Smooth muscle cell (in vitro differentiated cells): ENCODE measurements around the gene DGLUCY. TPM values are rescaled to one million over a fixed set of nuclear protein-coding genes. Genes with fewer than 3 reads are reported as not detected.

Experiments
- DNase-seq: peaks from one replicate; lab custom pipeline; 2025; ENCODE audit not compliant: unreplicated experiment; lab: John Stamatoyannopoulos, UW
- H2AFZ ChIP-seq: fragments of 200-600 bp; sonication (generic); 2 replicates; pipeline ENCODE4 v1.6.0; 2016; ENCODE audit warnings: antibody characterized with exemption, low read depth, mild to moderate bottlenecking
- H3F3A ChIP-seq: fragments of 200-600 bp; sonication (generic); 2 replicates; pipeline ENCODE4 v1.6.0; 2017; ENCODE audit warnings: antibody characterized with exemption, low read depth
- H3K27ac ChIP-seq: fragments of 200-600 bp; sonication (generic); 2 replicates; pipeline ENCODE4 v1.5.1; 2016; ENCODE audit warnings: low read depth, mild to moderate bottlenecking
- H3K27me3 ChIP-seq: fragments of 200-600 bp; sonication (generic); 2 replicates; pipeline ENCODE4 v1.6.1; 2016; ENCODE audit warnings: low read depth, mild to moderate bottlenecking
- H3K36me3 ChIP-seq: fragments of 200-600 bp; sonication (generic); 2 replicates; pipeline ENCODE4 v1.5.1; 2016; ENCODE audit warnings: low read depth
- H3K4me1 ChIP-seq: fragments of 200-600 bp; sonication (generic); 2 replicates; pipeline ENCODE4 v1.5.1; 2016; ENCODE audit warnings: low read depth
- H3K4me2 ChIP-seq: fragments of 200-600 bp; sonication (generic); 2 replicates; pipeline ENCODE4 v1.6.0; 2016; ENCODE audit warnings: mild to moderate bottlenecking
- H3K4me3 ChIP-seq: fragments of 200-600 bp; sonication (generic); 2 replicates; pipeline ENCODE4 v1.5.1; 2016; ENCODE audit warnings: mild to moderate bottlenecking
- H3K79me2 ChIP-seq: fragments of 200-600 bp; sonication (generic); 2 replicates; pipeline ENCODE4 v1.6.0; 2016; ENCODE audit warnings: low read depth, mild to moderate bottlenecking
- H3K9ac ChIP-seq: fragments of 200-600 bp; sonication (generic); 2 replicates; pipeline ENCODE4 v1.6.0; 2016; ENCODE audit warnings: low read depth
- H3K9me3 ChIP-seq: fragments of 200-600 bp; sonication (generic); replicated peaks from 2 replicates; pipeline ENCODE4 v1.5.1; 2016; ENCODE audit warnings: low read depth
- H4K20me1 ChIP-seq: fragments of 200-600 bp; sonication (generic); 2 replicates; pipeline ENCODE4 v1.6.0; 2016; ENCODE audit warnings: low read depth
- WGBS: methylation state at CpG from one replicate; pipeline ENCODE4 v1.1.7; 2016; ENCODE audit warnings: low lambda C conversion rate; 5-methylcytosine and 5-hydroxymethylcytosine counted together
- polyA plus RNA-seq: library from polyadenylated mRNA; unstranded; fragments of >200 nt; fragmentation: Nextera tagmentation; extraction: Ambion mirVana; gene quantifications from 2 replicates; pipeline ENCODE4 v1.2.1, GENCODE V29; 2016
- total RNA-seq: library from RNA; depleted of rRNA; stranded (reverse); fragments of >200 nt; gene quantifications from 2 replicates; pipeline ENCODE4 v1.2.3, GENCODE V29; 2014
- TF ChIP-seq, protein P1 (sequence below): fragments of 200-600 bp; sonication (generic); IDR thresholded peaks from 2 replicates; pipeline ENCODE4 v1.5.1; 2017; ENCODE audit warnings: borderline replicate concordance, mild to moderate bottlenecking, antibody characterized with exemption; ENCODE audit not compliant: insufficient read depth, poor library complexity, severe bottlenecking

Gene DGLUCY
- total and polyA plus RNA-seq, 2 experiments from 2014 or later: 9.7 to 11.3 TPM

DNA sequence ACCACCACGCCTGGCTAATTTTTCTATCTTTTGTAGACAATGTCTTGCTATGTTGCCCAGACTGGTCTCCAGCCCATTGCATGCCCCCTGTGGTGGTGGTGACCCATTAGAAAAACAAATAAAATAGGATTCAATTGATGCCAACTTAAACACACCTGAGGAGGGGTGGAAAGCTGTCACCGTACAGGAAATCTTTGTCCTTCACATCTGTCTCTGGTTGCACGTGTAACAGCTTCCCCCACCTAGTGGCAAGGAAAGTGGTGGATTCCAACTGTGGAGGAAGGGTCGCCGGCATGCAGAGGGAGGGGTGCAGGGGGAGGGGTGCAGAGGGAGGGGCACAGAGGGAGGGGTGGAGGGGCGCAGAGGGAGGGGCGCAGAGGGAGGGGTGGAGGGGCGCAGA is 156.7 kb downstream of the DGLUCY start:
- Histone ChIP-seq H3K36me3 (no peaks in the 10 kb centered on the region), H4K20me1 (no peaks in the 10 kb centered on the region), H3K4me2 (no peak overlapping the region), H3K79me2 (no peaks in the 10 kb centered on the region), H3K27me3 (no peaks in the 10 kb centered on the region), H3K27ac (no peak overlapping the region), H3K9me3 (no peaks in the 10 kb centered on the region), H2AFZ (no peak overlapping the region), H3K4me3 (no peak overlapping the region), H3F3A (no peaks in the 10 kb centered on the region), H3K4me1 (no peaks in the 10 kb centered on the region), H3K9ac (no peak overlapping the region)
- TF ChIP-seq, protein P1, sequence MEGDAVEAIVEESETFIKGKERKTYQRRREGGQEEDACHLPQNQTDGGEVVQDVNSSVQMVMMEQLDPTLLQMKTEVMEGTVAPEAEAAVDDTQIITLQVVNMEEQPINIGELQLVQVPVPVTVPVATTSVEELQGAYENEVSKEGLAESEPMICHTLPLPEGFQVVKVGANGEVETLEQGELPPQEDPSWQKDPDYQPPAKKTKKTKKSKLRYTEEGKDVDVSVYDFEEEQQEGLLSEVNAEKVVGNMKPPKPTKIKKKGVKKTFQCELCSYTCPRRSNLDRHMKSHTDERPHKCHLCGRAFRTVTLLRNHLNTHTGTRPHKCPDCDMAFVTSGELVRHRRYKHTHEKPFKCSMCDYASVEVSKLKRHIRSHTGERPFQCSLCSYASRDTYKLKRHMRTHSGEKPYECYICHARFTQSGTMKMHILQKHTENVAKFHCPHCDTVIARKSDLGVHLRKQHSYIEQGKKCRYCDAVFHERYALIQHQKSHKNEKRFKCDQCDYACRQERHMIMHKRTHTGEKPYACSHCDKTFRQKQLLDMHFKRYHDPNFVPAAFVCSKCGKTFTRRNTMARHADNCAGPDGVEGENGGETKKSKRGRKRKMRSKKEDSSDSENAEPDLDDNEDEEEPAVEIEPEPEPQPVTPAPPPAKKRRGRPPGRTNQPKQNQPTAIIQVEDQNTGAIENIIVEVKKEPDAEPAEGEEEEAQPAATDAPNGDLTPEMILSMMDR: no peak
- 88% methylated on average over 5 of the region's 8 CpGs for WGBS
- DNase-seq: no peak

DNA sequence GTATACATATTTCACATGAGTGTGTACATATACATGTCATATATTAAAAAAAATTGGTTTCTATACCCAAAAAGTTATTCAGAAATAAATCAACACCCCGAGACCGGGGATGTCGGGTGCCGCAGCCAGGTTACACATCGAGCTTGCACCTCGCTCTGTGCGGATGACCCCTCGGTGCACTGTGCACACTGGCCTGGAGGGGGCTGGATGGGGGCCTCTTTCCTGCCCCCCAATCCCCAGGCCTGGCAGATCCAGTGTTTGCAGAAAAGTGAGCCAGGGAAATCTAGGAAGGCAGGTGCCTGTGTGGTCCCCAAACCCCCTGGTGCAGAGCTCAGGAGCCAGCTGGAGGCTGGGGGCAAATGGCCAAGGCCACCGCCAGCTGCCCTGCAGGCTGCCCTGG is 157.8 kb downstream of the DGLUCY start:
- Histone ChIP-seq H3K4me2 (no peak overlapping the region), H3K4me3 (no peak overlapping the region), H4K20me1 (no peaks in the 10 kb centered on the region), H3K27me3 (no peaks in the 10 kb centered on the region), H3F3A (no peaks in the 10 kb centered on the region), H3K4me1 (no peaks in the 10 kb centered on the region), H3K27ac (no peak overlapping the region), H3K9me3 (no peaks in the 10 kb centered on the region), H3K79me2 (no peaks in the 10 kb centered on the region), H3K9ac (no peak overlapping the region), H3K36me3 (no peaks in the 10 kb centered on the region), H2AFZ (no peak overlapping the region)
- TF ChIP-seq, protein P1: no peak
- 98% methylated on average over 9 of the region's 9 CpGs for WGBS
- no peak for DNase-seq

GRCh38 chr14:91272341-91273272 is 158.7 kb downstream of the DGLUCY start:
- Histone ChIP-seq H3K27me3 (no peaks in the 10 kb centered on the region), H3K4me2 (no peak overlapping the region)

More at GRCh38 chr14:91272341-91273272, 158.7 kb downstream of the DGLUCY start:
- TF ChIP-seq, protein P1: no peak
- Histone ChIP-seq H3K9ac (no peak overlapping the region), H3F3A (no peaks in the 10 kb centered on the region), H3K27ac (no peak overlapping the region), H3K9me3 (no peaks in the 10 kb centered on the region), H3K79me2 (no peaks in the 10 kb centered on the region), H2AFZ (no peak overlapping the region), H3K4me1 (no peaks in the 10 kb centered on the region), H4K20me1 (no peaks in the 10 kb centered on the region), H3K4me3 (no peak overlapping the region), H3K36me3 (no peaks in the 10 kb centered on the region)
- DNase-seq: no peak
- WGBS: 93% methylated on average over 43 of the region's 43 CpGs
